SJCRH30 (cell line): Measurements from ENCODE around the gene KLC1. TPM values are rescaled to one million over a fixed set of nuclear protein-coding genes. Genes with fewer than 3 reads are reported as not detected.

Experiments
- DNase-seq, 2 experiments: peaks; one replicate each; pipeline ENCODE4 v3.0.0-alpha.2; 2015 to 2020
- H3K27ac ChIP-seq: fragments of 250-450 bp; sonication (Bioruptor Pico); 2 replicates; pipeline ENCODE4 v1.5.1; 2020; ENCODE audit warnings: mild to moderate bottlenecking, moderate library complexity
- H3K27me3 ChIP-seq: fragments of 250-450 bp; sonication (Bioruptor Pico); 2 replicates; pipeline ENCODE4 v1.5.1; 2020; ENCODE audit warnings: mild to moderate bottlenecking, moderate library complexity
- H3K36me3 ChIP-seq: fragments of 250-450 bp; sonication (Bioruptor Pico); 2 replicates; pipeline ENCODE4 v1.5.1; 2020; ENCODE audit warnings: mild to moderate bottlenecking, moderate library complexity
- H3K4me1 ChIP-seq: fragments of 250-450 bp; sonication (Bioruptor Pico); 2 replicates; pipeline ENCODE4 v1.5.1; 2020; ENCODE audit warnings: mild to moderate bottlenecking, moderate library complexity
- H3K4me3 ChIP-seq: fragments of 250-450 bp; sonication (Bioruptor Pico); 2 replicates; pipeline ENCODE4 v1.5.1; 2020; ENCODE audit warnings: mild to moderate bottlenecking, moderate library complexity
- H3K9me3 ChIP-seq: fragments of 250-450 bp; sonication (Bioruptor Pico); replicated peaks from 2 replicates; pipeline ENCODE4 v1.5.1; 2020; ENCODE audit warnings: mild to moderate bottlenecking, moderate library complexity
- total RNA-seq: library from RNA; depleted of rRNA; stranded (reverse); fragments of >200 nt; shearing (Covaris generic); gene quantifications from 2 replicates; pipeline ENCODE4 v1.2.3, GENCODE V29; 2014

KLC1 gene
- total RNA-seq, 1 experiment from 2014 or later = 175 TPM

- H3K36me3 ChIP-seq = peaks cover 16% of the 10 kb centered on the region
- no peaks in the 10 kb centered on the region for H3K27me3 ChIP-seq
- no peak overlapping the region for H3K27ac ChIP-seq
- H3K9me3 ChIP-seq = no peaks in the 10 kb centered on the region
- no peak for DNase-seq
- no peaks in the 10 kb centered on the region for H3K4me1 ChIP-seq
- no peak overlapping the region for H3K4me3 ChIP-seq
These were observed 101.6 kb downstream of the KLC1 start for GRCh38 chr14:103730490-103731035.

- Histone ChIP-seq H3K9me3 (no peaks in the 10 kb centered on the region), H3K27me3 (no peaks in the 10 kb centered on the region), H3K36me3 (peaks cover 16% of the 10 kb centered on the region), H3K4me1 (no peaks in the 10 kb centered on the region), H3K27ac (no peak overlapping the region), H3K4me3 (no peak overlapping the region)
- DNase-seq = no peak
These were observed 102.5 kb downstream of the KLC1 start for GRCh38 chr14:103731481-103731880.

GRCh38 chr14:103731916-103732867, 103.2 kb downstream of the KLC1 start:
- H3K4me3 ChIP-seq = no peak overlapping the region
- no peaks in the 10 kb centered on the region for H3K27me3 ChIP-seq
- no peaks in the 10 kb centered on the region for H3K4me1 ChIP-seq
- H3K9me3 ChIP-seq = no peaks in the 10 kb centered on the region
- no peak overlapping the region for H3K27ac ChIP-seq
- H3K36me3 ChIP-seq = peaks cover 16% of the 10 kb centered on the region
- DNase-seq = no peak

GRCh38 chr14:103732868-103733620, 104.0 kb downstream of the KLC1 start:
- no peaks in the 10 kb centered on the region for H3K27me3 ChIP-seq
- peaks cover 16% of the 10 kb centered on the region for H3K36me3 ChIP-seq
- H3K27ac ChIP-seq = no peak overlapping the region
- no peaks in the 10 kb centered on the region for H3K9me3 ChIP-seq
- DNase-seq = no peak
- H3K4me3 ChIP-seq = no peak overlapping the region
- H3K4me1 ChIP-seq = no peaks in the 10 kb centered on the region

GRCh38 chr14:103733651-103734050, 104.6 kb downstream of the KLC1 start:
- Histone ChIP-seq H3K27ac (no peak overlapping the region), H3K36me3 (peaks cover 16% of the 10 kb centered on the region), H3K4me3 (no peak overlapping the region), H3K9me3 (no peaks in the 10 kb centered on the region), H3K4me1 (no peaks in the 10 kb centered on the region), H3K27me3 (no peaks in the 10 kb centered on the region)
- DNase-seq = no peak

- Histone ChIP-seq H3K27ac (no peak overlapping the region), H3K27me3 (no peaks in the 10 kb centered on the region), H3K4me3 (no peak overlapping the region), H3K4me1 (no peaks in the 10 kb centered on the region), H3K36me3 (peaks cover 16% of the 10 kb centered on the region), H3K9me3 (no peaks in the 10 kb centered on the region)
- no peak for DNase-seq
These were observed 105.3 kb downstream of the KLC1 start for GRCh38 chr14:103734081-103734888.

GRCh38 chr14:103735022-103735421, 106.0 kb downstream of the KLC1 start:
- Histone ChIP-seq H3K27me3 (no peaks in the 10 kb centered on the region), H3K9me3 (no peaks in the 10 kb centered on the region), H3K36me3 (peaks cover 16% of the 10 kb centered on the region), H3K27ac (no peak overlapping the region), H3K4me3 (no peak overlapping the region), H3K4me1 (no peaks in the 10 kb centered on the region)
- no peak for DNase-seq

GRCh38 chr14:103735439-103735814, 106.4 kb downstream of the KLC1 start:
- no peaks in the 10 kb centered on the region for H3K4me1 ChIP-seq
- no peak overlapping the region for H3K27ac ChIP-seq
- H3K27me3 ChIP-seq = no peaks in the 10 kb centered on the region
- no peak for DNase-seq
- H3K4me3 ChIP-seq = no peak overlapping the region
- H3K36me3 ChIP-seq = peaks cover 16% of the 10 kb centered on the region
- H3K9me3 ChIP-seq = no peaks in the 10 kb centered on the region

- Histone ChIP-seq H3K4me1 (no peaks in the 10 kb centered on the region), H3K9me3 (no peaks in the 10 kb centered on the region), H3K27ac (no peak overlapping the region), H3K4me3 (no peak overlapping the region), H3K27me3 (no peaks in the 10 kb centered on the region), H3K36me3 (peaks cover 16% of the 10 kb centered on the region)
- DNase-seq = no peak
These were observed 107.0 kb downstream of the KLC1 start for GRCh38 chr14:103735815-103736545.

GRCh38 chr14:103736546-103737431, 107.8 kb downstream of the KLC1 start:
- H3K4me3 ChIP-seq = no peak overlapping the region
- H3K4me1 ChIP-seq = no peaks in the 10 kb centered on the region
- no peaks in the 10 kb centered on the region for H3K9me3 ChIP-seq
- DNase-seq = no peak
- H3K27me3 ChIP-seq = no peaks in the 10 kb centered on the region
- H3K36me3 ChIP-seq = peaks cover 14% of the 10 kb centered on the region
- no peak overlapping the region for H3K27ac ChIP-seq

GRCh38 chr14:103737432-103738045, 108.5 kb downstream of the KLC1 start:
- Histone ChIP-seq H3K9me3 (no peaks in the 10 kb centered on the region), H3K27me3 (no peaks in the 10 kb centered on the region)

GRCh38 chr14:103738166-103738565, 109.2 kb downstream of the KLC1 start:
- Histone ChIP-seq H3K4me3 (no peak overlapping the region), H3K36me3 (peaks cover 7% of the 10 kb centered on the region), H3K4me1 (no peaks in the 10 kb centered on the region), H3K27ac (no peak overlapping the region), H3K9me3 (no peaks in the 10 kb centered on the region), H3K27me3 (no peaks in the 10 kb centered on the region)
- DNase-seq = no peak

More at GRCh38 chr14:103737432-103738045, 108.5 kb downstream of the KLC1 start:
- DNase-seq = no peak
- Histone ChIP-seq H3K27ac (no peak overlapping the region), H3K36me3 (peaks cover 10% of the 10 kb centered on the region), H3K4me1 (no peaks in the 10 kb centered on the region), H3K4me3 (no peak overlapping the region)
